LNCAP (cell line): ENCODE measurements around the gene GPR137.

ENCODE experiments used
- CTCF ChIP-seq: fragments of 450-650 bp; IDR thresholded peaks from 2 replicates; pipeline ENCODE4 v1.5.1; 2017; ENCODE audit warnings: mild to moderate bottlenecking

GPR137 gene

GRCh38 chr11:64331569-64332371 lies 46.1 kb downstream of the GPR137 start:
- TF ChIP-seq CTCF = no peak; the same call in 1 of the 2 replicates

- no peak for TF ChIP-seq CTCF
Measured at GRCh38 chr11:64333556-64333955, 47.9 kb downstream of the GPR137 start.

- no peak for TF ChIP-seq CTCF
Measured at GRCh38 chr11:64334764-64335735, 49.4 kb downstream of the GPR137 start.

DNA sequence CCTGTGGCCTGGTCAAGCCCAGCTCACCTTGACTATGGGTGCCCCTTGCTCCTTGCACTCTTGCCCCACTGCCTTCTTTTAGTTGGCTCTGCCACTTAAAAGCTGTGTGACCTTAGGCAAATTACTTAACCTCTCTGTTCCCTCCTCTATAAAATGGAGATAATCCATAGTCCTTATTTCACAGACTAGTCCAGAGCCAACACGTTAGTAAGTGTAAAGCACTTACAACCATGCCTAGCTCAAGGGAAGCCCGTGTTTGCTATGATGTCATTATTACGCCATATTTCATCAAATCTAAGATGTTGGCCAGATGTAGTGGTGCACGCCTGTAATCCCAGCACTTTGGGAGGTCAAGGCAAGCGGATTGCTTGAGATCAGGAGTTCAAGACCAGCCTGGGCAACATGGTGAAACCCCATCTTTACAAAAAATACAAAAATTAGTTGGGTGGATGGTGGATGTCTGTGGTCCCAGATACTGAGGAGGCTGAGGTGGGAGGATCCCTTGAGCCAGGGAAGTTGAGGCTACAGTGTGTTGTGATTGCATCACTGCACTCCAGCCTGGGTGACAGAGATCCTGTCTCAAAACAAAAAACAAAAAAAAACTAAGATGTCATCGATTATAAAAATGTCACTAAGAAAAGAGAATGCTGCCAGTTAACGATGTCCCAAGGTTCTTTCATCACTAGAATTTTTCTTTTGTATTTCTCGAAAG lies 52.0 kb downstream of the GPR137 start:
- no peak for TF ChIP-seq CTCF

DNA sequence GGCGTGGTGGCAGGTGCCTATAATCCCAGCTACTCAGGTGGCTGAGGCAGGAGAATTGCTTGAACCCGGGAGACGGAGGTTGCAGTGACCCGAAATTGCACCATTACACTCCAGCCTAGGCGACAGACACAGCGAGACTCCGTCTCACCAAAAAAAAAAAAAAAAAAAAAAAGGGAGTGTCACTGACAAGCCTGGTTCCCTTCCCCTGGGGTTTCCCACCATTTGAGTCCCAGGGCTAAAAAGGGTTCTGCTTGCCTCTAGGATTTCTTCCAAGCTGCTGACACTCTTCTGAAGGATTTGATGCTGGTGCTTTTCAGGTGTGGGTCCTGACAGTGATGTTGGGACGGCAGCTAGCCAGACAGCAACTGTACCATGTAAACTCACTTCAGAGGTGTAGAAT lies 53.1 kb downstream of the GPR137 start:
- no peak for TF ChIP-seq CTCF
